HK-2 (cell line): ENCODE data around the gene TPD52L1.

Experiments used
- DNase-seq: peaks from one replicate; pipeline ENCODE4 v3.0.0-alpha.2; 2018; ENCODE audit not compliant: unreplicated experiment

TPD52L1 gene

DNA sequence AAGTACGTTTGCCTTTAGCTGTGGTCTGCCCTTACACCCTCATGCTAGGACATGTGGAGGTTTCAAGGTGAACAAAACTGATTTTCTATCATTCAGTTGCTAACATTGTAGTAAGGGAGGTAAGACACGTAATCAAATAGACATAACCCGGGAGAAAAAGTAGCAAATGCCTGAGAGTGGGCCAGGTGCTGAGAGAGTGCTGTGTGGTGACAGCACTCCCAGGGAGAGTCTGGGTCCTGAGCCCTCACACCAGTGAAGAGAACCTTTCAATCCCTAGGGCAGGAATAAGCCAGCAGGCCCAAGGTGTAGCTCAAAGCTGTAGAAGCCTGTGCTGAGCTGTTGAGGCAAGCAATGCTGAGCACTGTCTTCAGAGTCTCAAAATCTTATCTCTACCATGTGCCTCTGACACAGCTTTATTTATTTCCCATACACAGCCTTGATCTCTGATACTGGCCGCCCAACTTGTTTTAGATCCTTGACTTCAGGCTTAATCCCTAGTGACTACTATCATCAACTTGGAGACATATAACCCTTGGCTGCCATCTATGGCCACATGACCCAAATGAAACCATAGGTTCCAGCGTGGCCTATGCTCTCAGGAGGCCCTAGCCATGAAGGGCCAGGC lies 55.2 kb downstream of the TPD52L1 start:
- no peak for DNase-seq

DNA sequence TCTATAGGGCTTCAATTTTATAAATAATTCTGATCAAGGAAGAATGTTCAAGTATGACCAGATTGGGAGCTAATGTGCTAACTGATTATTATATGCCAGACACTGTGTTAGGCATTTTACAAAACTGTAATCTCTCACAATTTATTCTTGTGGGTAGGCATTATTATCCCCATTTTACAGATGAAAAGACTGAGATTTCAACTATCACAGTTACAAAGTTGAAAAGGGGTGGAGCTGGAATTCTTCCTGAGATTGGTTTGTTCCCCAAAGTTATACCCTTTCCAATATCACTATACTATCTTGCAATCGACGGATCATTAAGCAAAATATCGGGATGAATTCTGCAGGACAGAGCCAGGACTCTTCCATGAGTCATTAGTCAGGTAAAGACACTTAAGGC lies 57.1 kb downstream of the TPD52L1 start:
- DNase-seq, result no peak

DNA sequence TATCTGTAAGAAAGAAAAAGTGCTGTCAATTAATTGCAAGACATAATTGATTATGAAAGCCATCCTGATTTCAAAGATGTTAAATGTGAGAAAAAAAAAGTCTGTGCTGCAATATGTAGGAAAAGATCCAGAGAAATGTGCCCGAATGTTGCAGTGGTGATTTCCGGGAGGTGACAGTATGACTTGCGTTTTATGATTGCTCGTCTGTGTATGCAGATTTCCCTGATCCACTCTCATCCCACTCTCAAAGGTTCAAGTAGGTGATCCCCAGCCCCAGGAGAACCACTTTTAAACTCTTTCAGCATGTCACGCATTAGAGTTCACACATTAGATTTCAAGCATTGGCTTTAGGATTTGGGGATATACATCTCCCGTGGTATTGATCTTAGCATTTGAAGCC lies 57.8 kb downstream of the TPD52L1 start:
- DNase-seq, result no peak

- DNase-seq, result no peak
Observed at GRCh38 chr6:125212377-125212776, 58.8 kb downstream of the TPD52L1 start.

DNA sequence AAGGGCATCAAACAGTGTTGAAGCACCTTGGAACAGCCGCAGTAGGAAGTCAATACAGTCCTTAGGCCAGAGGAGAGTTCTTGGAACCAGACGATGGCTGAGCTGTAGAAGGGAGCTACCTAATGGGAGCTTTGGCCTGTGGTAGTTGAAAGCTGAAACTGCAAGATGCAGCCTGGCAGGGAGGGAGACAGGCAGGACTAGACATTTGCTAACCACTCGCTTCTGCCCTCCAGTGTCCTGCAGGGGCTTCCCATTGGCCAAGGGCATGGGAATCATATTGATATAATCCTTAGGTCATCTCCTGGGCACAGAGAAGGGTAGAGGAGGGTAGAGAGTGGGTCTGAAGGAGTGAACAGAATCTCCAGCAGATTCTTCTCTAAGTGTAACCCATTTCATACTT lies 60.4 kb downstream of the TPD52L1 start:
- DNase-seq, result no peak

DNA sequence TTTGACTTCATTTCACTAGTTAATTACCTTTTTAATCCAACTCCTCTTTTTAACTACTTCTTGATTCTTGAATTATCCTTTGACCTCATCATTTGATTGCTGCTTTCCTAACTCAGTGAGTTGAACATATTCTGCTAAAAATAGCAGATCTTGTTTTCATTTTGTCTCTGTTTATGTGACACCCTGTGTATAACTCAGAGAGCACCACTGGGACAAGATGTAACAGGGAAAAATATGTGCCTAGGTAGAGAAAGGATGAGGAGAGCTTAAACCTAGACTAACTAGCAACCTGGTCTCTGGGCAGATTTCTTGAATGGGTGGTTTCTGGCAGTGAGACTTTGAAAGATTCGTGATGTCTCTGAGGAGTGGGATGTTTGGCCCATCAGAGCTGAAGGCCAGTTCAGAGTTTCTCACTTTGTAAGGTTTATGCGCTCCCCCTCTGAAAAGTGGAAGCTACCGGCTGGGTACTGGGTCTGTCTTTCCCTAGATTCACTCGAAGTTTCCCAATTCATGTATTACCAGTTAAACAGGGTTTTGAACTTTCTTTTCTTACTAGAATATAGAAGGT lies 61.8 kb downstream of the TPD52L1 start:
- no peak for DNase-seq

- DNase-seq, result no peak
Observed at GRCh38 chr6:125216015-125216414, 62.4 kb downstream of the TPD52L1 start.

DNA sequence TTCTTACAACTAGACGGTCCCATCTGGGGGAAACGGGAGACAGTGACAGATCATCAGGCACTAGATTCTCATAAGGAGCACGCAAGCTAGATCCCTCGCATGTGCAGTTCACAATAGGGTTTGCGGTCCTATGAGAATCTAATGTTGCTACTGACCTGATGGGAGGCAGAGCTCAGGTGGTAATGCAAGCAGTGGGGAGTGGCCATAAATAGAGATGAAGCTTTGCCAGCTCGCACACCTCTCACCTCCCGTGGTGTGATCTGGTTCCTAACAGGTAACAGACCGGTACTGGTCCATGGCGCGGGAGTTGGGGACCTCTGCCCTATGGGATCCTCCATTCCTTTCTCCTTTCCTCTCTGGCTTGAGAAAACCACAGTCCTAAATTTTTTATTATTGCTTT lies 63.8 kb downstream of the TPD52L1 start:
- DNase-seq, result no peak

- DNase-seq, result no peak
Observed at GRCh38 chr6:125217992-125218391, 64.4 kb downstream of the TPD52L1 start.

GRCh38 chr6:125219361-125219895 lies 65.9 kb downstream of the TPD52L1 start:
- DNase-seq, result no peak

- no peak for DNase-seq
Observed at GRCh38 chr6:125220712-125221111, 67.1 kb downstream of the TPD52L1 start.

GRCh38 chr6:125222531-125223455 lies 69.2 kb downstream of the TPD52L1 start:
- no peak for DNase-seq

DNA sequence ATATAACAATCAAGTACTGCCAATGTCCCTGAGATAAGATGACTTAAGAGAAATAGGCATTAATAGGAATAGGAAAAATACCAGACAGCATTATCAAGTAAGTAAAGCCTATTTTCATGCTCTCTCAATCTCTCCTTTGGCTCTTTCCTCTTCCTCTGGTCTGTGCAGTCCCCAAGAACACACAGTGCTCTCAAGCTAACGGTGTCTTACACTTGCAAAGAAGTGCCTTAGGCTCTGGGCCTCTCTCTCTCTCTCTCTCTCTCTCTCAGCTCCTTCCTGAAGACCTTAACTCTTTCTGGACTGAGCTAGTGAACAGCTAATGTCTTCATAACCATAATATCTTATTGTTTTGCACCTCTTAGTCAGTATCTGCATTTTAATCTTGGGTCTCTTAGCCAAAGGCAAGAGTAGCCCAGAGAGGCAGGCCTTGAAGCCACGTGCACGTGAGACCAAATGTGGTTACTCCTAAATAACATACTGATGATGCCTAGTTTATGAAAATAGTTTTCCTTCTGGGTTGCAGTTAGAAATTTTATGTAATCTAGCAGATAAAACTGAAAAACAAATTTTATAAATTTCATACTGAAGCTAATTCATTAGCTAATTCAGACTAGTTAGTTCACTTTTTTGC lies 70.8 kb downstream of the TPD52L1 start:
- DNase-seq, result no peak

GRCh38 chr6:125227244-125227643 lies 73.7 kb downstream of the TPD52L1 start:
- DNase-seq, result no peak

DNA sequence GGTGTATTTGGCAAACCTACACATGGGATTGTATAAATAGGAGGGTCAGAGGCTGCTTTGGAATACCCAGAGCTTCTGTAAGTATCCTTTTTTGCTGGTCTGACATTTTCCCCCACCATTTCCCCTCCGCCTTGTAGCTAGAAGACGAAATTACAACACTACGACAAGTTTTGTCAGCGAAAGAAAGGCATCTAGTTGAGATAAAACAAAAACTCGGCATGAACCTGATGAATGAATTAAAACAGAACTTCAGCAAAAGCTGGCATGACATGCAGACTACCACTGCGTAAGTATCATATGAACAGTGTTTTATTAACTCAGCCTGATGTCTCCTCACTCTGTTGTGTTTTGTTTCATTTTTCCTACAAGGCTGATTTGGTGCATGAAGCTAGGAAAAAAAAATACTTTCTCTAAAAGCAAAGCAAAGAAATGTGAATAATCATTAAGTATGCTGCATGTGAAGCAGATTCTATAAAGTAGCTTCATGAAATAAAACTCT lies 75.5 kb downstream of the TPD52L1 start:
- DNase-seq, result no peak

- no peak for DNase-seq
Observed at GRCh38 chr6:125230674-125231073, 77.1 kb downstream of the TPD52L1 start.

GRCh38 chr6:125231133-125231532 lies 77.6 kb downstream of the TPD52L1 start:
- DNase-seq, result no peak

GRCh38 chr6:125231574-125232343 lies 78.2 kb downstream of the TPD52L1 start:
- no peak for DNase-seq

DNA sequence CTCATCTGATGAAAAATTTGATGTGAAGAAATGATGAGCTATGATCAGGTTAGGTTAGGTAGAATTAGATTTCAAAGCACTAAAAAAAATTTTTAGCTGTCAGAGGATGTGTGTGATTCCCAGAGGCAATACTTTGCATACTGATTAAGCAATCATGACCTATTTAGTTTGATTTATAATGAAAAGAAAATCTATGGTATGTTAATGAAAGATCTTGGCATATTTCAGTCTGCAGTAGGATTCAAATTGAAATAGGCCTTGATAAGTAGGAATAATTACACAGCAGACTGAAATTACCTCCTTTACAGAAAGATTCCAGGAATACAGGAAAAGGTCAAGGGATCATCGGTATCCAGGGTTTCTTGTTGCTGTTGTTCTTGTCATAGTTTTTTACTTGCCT lies 78.9 kb downstream of the TPD52L1 start:
- DNase-seq, result no peak

- no peak for DNase-seq
Observed at GRCh38 chr6:125233202-125233601, 79.6 kb downstream of the TPD52L1 start.
